ENCODE measurements around the gene ZFP82.

ZFP82 gene

GRCh38 chr19:36418287-36419001 is at the start of gene ZFP82:
Gene ZFP82 (minus strand): TSS chr19:36418644. CDS start chr19:36409789, 8,855 bp downstream.
- DNase-seq (ENCODE audit: low read depth), result peak; percentile 69

GRCh38 chr19:36460046-36460445 is 41.6 kb upstream of the ZFP82 start:
- DNase-seq (ENCODE audit: low read depth), result no peak

GRCh38 chr19:36456831-36457230 is 38.4 kb upstream of the ZFP82 start:
- no peak for DNase-seq (ENCODE audit: low read depth)

GRCh38 chr19:36449059-36449670 is 30.7 kb upstream of the ZFP82 start:
- no peak for DNase-seq (ENCODE audit: low read depth)

- no peak for DNase-seq (ENCODE audit: low read depth)
Observed at GRCh38 chr19:36441339-36441738, 22.9 kb upstream of the ZFP82 start.

- DNase-seq (ENCODE audit: low read depth), result no peak
Observed at GRCh38 chr19:36436531-36436930, 18.1 kb upstream of the ZFP82 start.

- no peak for DNase-seq (ENCODE audit: low read depth)
Observed at GRCh38 chr19:36423925-36424324, 5.5 kb upstream of the ZFP82 start.

- no peak for DNase-seq (ENCODE audit: low read depth)
Observed at GRCh38 chr19:36421749-36422481, 3.5 kb upstream of the ZFP82 start.

GRCh38 chr19:36420961-36421748 is 2.7 kb upstream of the ZFP82 start:
- DNase-seq (ENCODE audit: low read depth), result no peak

GRCh38 chr19:36417752-36418286 is 625 bp downstream of the ZFP82 start:
- no peak for DNase-seq (ENCODE audit: low read depth)

- DNase-seq (ENCODE audit: low read depth), result no peak
Observed at GRCh38 chr19:36409841-36410240, 8.6 kb downstream of the ZFP82 start.

GRCh38 chr19:36408101-36408500 is 10.3 kb downstream of the ZFP82 start:
- DNase-seq (ENCODE audit: low read depth), result no peak

- DNase-seq (ENCODE audit: low read depth), result no peak
Observed at GRCh38 chr19:36404498-36404897, 13.9 kb downstream of the ZFP82 start.

- DNase-seq (ENCODE audit: low read depth), result no peak
Observed at GRCh38 chr19:36401475-36401874, 17.0 kb downstream of the ZFP82 start.

- DNase-seq (ENCODE audit: low read depth), result no peak
Observed at GRCh38 chr19:36398571-36398970, 19.9 kb downstream of the ZFP82 start.

GRCh38 chr19:36392916-36393673 is 25.3 kb downstream of the ZFP82 start:
- no peak for DNase-seq (ENCODE audit: low read depth)

GRCh38 chr19:36379510-36379819 is 39.0 kb downstream of the ZFP82 start:
- no peak for DNase-seq (ENCODE audit: low read depth)

GRCh38 chr19:36378625-36379509 is 39.6 kb downstream of the ZFP82 start, which contains the start of gene ZFP14:
Gene ZFP14 (minus strand): TSS chr19:36379201. CDS start chr19:36367892, 11,309 bp downstream.
- DNase-seq (ENCODE audit: low read depth), result peak; percentile 86

GRCh38 chr19:36377541-36378178 is 40.8 kb downstream of the ZFP82 start:
- DNase-seq (ENCODE audit: low read depth), result no peak

GRCh38 chr19:36373638-36374156 is 44.7 kb downstream of the ZFP82 start:
- no peak for DNase-seq (ENCODE audit: low read depth)

All from CMK (cell line).